HG02973 (cell line): ENCODE results near the gene SPHK1.
"Not testable (repeated sequence)": the region's sequence is repeated elsewhere in the genome, so short reads cannot be mapped to it uniquely, and the experiment has no call there.

ENCODE experiments used
- ATAC-seq: cut with Tn5 transposase; IDR thresholded peaks from one replicate; pipeline ENCODE4 v1.9.1; 2021; ENCODE audit warnings: moderate library complexity; ENCODE audit not compliant: unreplicated experiment

SPHK1 gene

GRCh38 chr17:76384222-76384986 lies at the start of gene SPHK1:
Gene SPHK1 (plus strand): TSS chr17:76384609. CDS start chr17:76385645, 1,036 bp downstream.
- ATAC-seq = peak; percentile 47

GRCh38 chr17:76335716-76336381 lies 48.6 kb upstream of the SPHK1 start:
- no peak for ATAC-seq

- ATAC-seq = no peak
Observed at GRCh38 chr17:76336756-76337412, 47.5 kb upstream of the SPHK1 start.

GRCh38 chr17:76337413-76337777 lies 47.0 kb upstream of the SPHK1 start:
- no peak for ATAC-seq

- no peak for ATAC-seq
Observed at GRCh38 chr17:76341301-76341700, 43.1 kb upstream of the SPHK1 start.

- no peak for ATAC-seq
Observed at GRCh38 chr17:76343106-76343505, 41.3 kb upstream of the SPHK1 start.

- no peak for ATAC-seq
Observed at GRCh38 chr17:76345377-76345974, 38.9 kb upstream of the SPHK1 start.

GRCh38 chr17:76346936-76347335 lies 37.5 kb upstream of the SPHK1 start:
- ATAC-seq = not testable (repeated sequence)

GRCh38 chr17:76350463-76350862 lies 33.9 kb upstream of the SPHK1 start:
- no peak for ATAC-seq

GRCh38 chr17:76351526-76352071 lies 32.8 kb upstream of the SPHK1 start:
- no peak for ATAC-seq

GRCh38 chr17:76353004-76353598 lies 31.3 kb upstream of the SPHK1 start:
- ATAC-seq = peak; percentile 16

GRCh38 chr17:76353599-76354316 lies 30.7 kb upstream of the SPHK1 start, which contains the start of gene PRPSAP1:
Gene PRPSAP1 (minus strand): TSS chr17:76353916. CDS start chr17:76353703, 213 bp downstream.
- peak; percentile 84 for ATAC-seq

GRCh38 chr17:76354317-76354729 lies 30.1 kb upstream of the SPHK1 start:
- no peak for ATAC-seq

GRCh38 chr17:76354747-76355310 lies 29.6 kb upstream of the SPHK1 start:
- ATAC-seq = no peak

GRCh38 chr17:76356803-76357456 lies 27.5 kb upstream of the SPHK1 start:
- no peak for ATAC-seq

GRCh38 chr17:76357597-76358158 lies 26.7 kb upstream of the SPHK1 start:
- no peak for ATAC-seq

- ATAC-seq = no peak
Observed at GRCh38 chr17:76359375-76359774, 25.0 kb upstream of the SPHK1 start.

- ATAC-seq = not testable (repeated sequence)
Observed at GRCh38 chr17:76359776-76360175, 24.6 kb upstream of the SPHK1 start.

GRCh38 chr17:76360461-76360860 lies 23.9 kb upstream of the SPHK1 start:
- no peak for ATAC-seq
